Activated CD8-positive, alpha-beta T cell treated with anti-CD3 and anti-CD28 coated beads for 36 hours (primary cell): ENCODE results near the gene POLN. TPM values are rescaled to one million over a fixed set of nuclear protein-coding genes. Genes with fewer than 3 reads are reported as not detected.

ENCODE experiments used
- ATAC-seq: fragments of 200-7000 bp; cut with Tn5 transposase; one replicate; pipeline ENCODE4 v1.10.0; 2021; ENCODE audit warnings: mild to moderate bottlenecking, moderate library complexity
- CTCF ChIA-PET: fragments of 350-600 bp; sonication (Branson Sonifier 250); formaldehyde crosslinking; loops from one replicate; lab custom pipeline; 2021; ENCODE audit warnings: antibody characterized with exemption; lab: Charles Lee
- POLR2A ChIA-PET: fragments of 350-600 bp; sonication (Branson Sonifier 250); formaldehyde crosslinking; loops from one replicate; lab custom pipeline; 2021; ENCODE audit warnings: antibody characterized with exemption; lab: Charles Lee
- DNase-seq: peaks from one replicate; pipeline ENCODE4 v3.0.0-alpha.2; 2020
- H3K27ac Mint-ChIP-seq: one replicate; pipeline ENCODE4 v1.8.0; 2021; ENCODE audit warnings: mild to moderate bottlenecking, mixed read lengths
- H3K27me3 Mint-ChIP-seq: one replicate; pipeline ENCODE4 v1.8.0; 2021; ENCODE audit warnings: mixed read lengths
- H3K36me3 Mint-ChIP-seq: one replicate; pipeline ENCODE4 v1.8.0; 2021; ENCODE audit warnings: low read depth, mixed read lengths
- H3K4me1 Mint-ChIP-seq: one replicate; pipeline ENCODE4 v1.8.0; 2021; ENCODE audit warnings: low read depth, mixed read lengths
- H3K4me3 Mint-ChIP-seq: one replicate; pipeline ENCODE4 v1.8.0; 2021; ENCODE audit warnings: mild to moderate bottlenecking, moderate library complexity, mixed read lengths
- H3K9me3 Mint-ChIP-seq: one replicate; pipeline ENCODE4 v1.8.0; 2021; ENCODE audit warnings: mixed read lengths
- intact Hi-C: fragments of 100-400 bp; cut with micrococcal nuclease; formaldehyde crosslinking; loops from one replicate; pipeline ENCODE4 v1.10.0; 2022
- total RNA-seq, 2 experiments: library from RNA; stranded (reverse); gene quantifications; one replicate each; pipeline ENCODE4 v1.2.3, GENCODE V29; 2021
- TF ChIP-seq, protein P1 (sequence below): fragments of 200-600 bp; IDR thresholded peaks from one replicate; pipeline ENCODE4 v1.8.0; 2022; ENCODE audit warnings: antibody characterized with exemption, mild to moderate bottlenecking

Gene POLN
- total RNA-seq, 2 experiments from 2014 or later, result 2.1 to 2.9 TPM

DNA sequence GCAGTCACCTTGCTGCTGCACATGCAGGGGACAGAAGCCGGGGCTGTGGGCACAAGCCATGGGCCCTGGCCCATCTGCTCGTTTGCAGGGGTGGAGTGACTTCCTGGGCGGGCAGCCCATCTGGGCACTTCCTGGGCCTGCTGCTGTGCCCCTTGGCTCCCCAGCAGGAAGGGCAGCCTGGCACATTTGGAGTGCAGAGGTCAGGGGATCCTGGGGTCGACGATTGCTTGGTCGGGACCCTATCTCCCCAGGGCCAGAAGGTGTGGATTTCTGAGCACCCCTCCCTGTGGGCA, 30.9 kb upstream of the POLN start:
- Mint-ChIP-seq H3K4me1 (no peaks in the 10 kb centered on the region), H3K4me3 (no peak overlapping the region), H3K27me3 (no peaks in the 10 kb centered on the region), H3K36me3 (no peaks in the 10 kb centered on the region), H3K27ac (no peak overlapping the region), H3K9me3 (no peaks in the 10 kb centered on the region)
- CTCF ChIA-PET, result interaction anchor here (1.4 kb wide), 1 partner anchor 121 kb away, joined by 3 read pairs; no protein-coding TSS in a partner anchor
- POLR2A ChIA-PET, result no interaction called here
- TF ChIP-seq, protein P1, sequence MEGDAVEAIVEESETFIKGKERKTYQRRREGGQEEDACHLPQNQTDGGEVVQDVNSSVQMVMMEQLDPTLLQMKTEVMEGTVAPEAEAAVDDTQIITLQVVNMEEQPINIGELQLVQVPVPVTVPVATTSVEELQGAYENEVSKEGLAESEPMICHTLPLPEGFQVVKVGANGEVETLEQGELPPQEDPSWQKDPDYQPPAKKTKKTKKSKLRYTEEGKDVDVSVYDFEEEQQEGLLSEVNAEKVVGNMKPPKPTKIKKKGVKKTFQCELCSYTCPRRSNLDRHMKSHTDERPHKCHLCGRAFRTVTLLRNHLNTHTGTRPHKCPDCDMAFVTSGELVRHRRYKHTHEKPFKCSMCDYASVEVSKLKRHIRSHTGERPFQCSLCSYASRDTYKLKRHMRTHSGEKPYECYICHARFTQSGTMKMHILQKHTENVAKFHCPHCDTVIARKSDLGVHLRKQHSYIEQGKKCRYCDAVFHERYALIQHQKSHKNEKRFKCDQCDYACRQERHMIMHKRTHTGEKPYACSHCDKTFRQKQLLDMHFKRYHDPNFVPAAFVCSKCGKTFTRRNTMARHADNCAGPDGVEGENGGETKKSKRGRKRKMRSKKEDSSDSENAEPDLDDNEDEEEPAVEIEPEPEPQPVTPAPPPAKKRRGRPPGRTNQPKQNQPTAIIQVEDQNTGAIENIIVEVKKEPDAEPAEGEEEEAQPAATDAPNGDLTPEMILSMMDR, result no peak
- ATAC-seq, result no peak
- intact Hi-C loops, result no loop called here
- DNase-seq, result no peak

DNA sequence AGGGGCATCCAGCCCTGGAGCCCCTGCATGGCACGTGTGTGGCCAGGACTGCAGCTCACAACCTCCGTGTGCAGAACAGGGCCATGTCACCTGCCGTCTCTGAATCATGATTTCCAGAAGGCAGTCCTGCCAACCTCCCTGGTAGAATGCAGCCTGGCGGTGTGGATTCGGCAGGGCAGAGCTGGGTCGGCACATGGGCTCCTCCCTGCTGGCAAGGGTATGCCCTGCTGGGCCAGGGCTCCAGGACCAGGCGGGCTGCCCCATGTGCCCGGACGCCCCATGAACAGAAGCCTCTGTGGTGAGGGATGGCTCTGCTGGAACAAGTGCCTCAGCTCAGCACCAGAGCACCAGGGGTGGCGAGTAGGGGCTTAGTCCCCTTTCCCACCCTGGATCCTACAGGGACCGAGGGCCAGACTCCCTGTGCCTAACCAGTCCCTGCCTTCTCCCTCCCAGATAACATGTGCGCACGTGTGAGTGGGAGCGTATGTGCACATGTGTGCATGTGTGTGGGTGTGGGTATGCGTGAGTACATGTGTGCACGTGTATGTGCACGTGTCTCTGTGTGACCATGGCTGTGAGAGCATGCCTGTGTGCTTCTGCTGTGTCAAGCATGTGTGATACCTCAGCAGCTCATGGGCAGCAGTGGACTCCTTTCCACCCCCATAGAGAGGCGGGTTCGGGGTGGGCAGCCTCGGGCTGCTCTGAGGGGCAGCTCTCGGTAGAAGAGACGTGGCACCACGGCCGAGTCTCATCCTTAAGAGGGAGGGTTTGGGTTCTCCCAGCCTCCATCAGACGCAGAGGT, 30.3 kb upstream of the POLN start:
- intact Hi-C loops, result no loop called here
- Mint-ChIP-seq H3K36me3 (no peaks in the 10 kb centered on the region), H3K4me3 (no peak overlapping the region), H3K27ac (no peak overlapping the region), H3K4me1 (no peaks in the 10 kb centered on the region), H3K9me3 (no peaks in the 10 kb centered on the region), H3K27me3 (no peaks in the 10 kb centered on the region)
- POLR2A ChIA-PET, result interaction anchor here (1.0 kb wide), 1 partner anchor 197 kb away, joined by 3 read pairs; the partner anchor contains the start of gene RNF4
- TF ChIP-seq, protein P1, result no peak
- no peak for DNase-seq
- ATAC-seq, result no peak
- CTCF ChIA-PET, result interaction anchor here (1.4 kb wide), 1 partner anchor 121 kb away, joined by 3 read pairs; no protein-coding TSS in a partner anchor

DNA sequence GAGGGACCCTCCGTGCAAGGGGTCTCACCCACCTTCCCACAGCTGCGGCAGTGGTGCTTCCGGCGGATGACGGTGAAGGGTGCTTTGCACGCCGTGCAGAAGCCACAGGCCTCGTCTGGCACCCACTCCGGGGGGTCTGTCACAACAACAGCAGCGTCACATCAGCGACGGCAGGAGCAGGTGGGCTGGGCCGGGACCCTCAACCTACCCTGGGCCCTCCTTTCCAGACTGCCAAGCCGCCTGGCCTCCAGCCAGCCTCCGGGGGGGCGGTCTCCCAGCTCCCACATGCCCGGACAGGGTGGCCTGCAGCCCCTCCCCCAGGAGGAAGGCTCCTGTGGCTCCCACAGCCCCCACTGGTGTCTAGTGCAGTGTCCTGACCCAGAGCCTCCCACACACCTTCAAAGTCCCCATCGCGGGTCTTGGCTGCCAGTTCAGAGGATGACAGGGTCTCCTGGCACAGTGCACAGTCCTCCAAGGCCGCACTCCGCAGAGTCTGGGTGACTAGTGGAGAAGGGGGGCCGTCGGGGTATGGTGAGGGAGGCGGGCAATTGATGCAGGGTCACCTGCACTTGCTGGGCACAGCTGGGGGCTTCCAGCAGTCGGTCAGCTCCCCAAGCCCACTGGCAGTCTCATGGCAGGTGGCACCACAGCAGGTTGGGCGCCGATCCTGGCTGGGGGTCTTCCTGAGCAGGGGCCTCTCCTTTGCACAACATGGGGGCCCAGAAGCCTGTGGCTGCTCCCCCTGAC, 29.5 kb upstream of the POLN start:
- no peak for DNase-seq
- CTCF ChIA-PET, result no interaction called here
- POLR2A ChIA-PET, result interaction anchor here (1.0 kb wide), 1 partner anchor 197 kb away, joined by 3 read pairs; the partner anchor contains the start of gene RNF4
- H3K4me1 Mint-ChIP-seq, result no peaks in the 10 kb centered on the region
- TF ChIP-seq, protein P1, result no peak
- H3K36me3 Mint-ChIP-seq, result no peaks in the 10 kb centered on the region
- H3K27ac Mint-ChIP-seq, result no peak overlapping the region
- H3K9me3 Mint-ChIP-seq, result no peaks in the 10 kb centered on the region
- no peak for ATAC-seq
- intact Hi-C loops, result no loop called here
- H3K4me3 Mint-ChIP-seq, result no peak overlapping the region
- H3K27me3 Mint-ChIP-seq, result no peaks in the 10 kb centered on the region

DNA sequence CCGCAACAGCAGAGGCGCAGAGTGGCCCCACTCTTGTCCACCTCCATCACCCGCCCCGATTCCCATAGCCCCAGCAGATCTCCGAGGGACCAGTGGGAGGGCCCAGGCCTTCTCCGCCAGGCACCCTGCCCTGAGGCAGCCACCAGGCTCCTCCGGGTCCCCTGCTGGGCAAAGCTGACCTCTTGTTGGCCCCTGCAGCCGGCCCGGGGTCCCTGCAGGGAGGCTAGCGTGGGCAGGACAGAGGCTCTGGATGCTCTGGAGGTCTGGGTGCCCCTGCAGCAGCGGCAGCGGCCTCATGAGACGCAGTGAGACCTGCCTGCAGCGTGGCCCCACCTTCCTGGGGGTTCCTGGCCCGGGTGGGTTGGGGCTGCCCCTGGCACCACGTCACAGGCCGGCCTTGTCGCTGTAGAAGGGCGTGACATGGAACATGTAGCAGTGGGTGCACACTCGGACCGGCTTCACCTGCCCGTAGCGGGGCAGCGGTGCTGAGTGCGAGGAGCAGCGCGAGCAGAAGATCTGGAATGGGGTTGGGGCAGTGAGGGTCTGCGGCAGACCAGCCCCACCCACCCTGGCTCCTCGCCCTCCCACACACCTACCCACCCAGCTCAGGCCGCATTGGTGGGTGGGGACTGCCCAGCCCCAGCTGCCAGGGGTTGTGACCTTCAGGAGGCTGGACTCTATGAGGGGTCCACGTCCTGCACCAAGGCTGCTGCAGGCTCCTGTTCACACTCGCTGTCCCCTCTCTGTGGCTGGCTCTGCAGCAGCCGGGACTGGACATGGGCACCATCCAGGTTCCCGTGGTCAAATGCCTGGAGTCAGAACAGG, 28.6 kb upstream of the POLN start:
- Mint-ChIP-seq H3K27ac (no peak overlapping the region), H3K4me1 (no peaks in the 10 kb centered on the region), H3K36me3 (no peaks in the 10 kb centered on the region), H3K4me3 (no peak overlapping the region), H3K9me3 (no peaks in the 10 kb centered on the region), H3K27me3 (no peaks in the 10 kb centered on the region)
- TF ChIP-seq, protein P1, result no peak
- CTCF ChIA-PET, result no interaction called here
- POLR2A ChIA-PET, result no interaction called here
- intact Hi-C loops, result no loop called here
- no peak for ATAC-seq
- no peak for DNase-seq
